ES-I3 (cell line): Measurements from ENCODE around the gene SNX25.

Experiments
- H3K36me3 ChIP-seq: 2 replicates; pipeline ENCODE4 v1.6.1; 2013; ENCODE audit warnings: mild to moderate bottlenecking, low read length, control low read depth, moderate library complexity; ENCODE audit not compliant: insufficient read depth
- H3K4me1 ChIP-seq: 2 replicates; pipeline ENCODE4 v1.6.1; 2013; ENCODE audit warnings: mild to moderate bottlenecking, control low read depth, low read length; ENCODE audit not compliant: insufficient read depth
- H3K9ac ChIP-seq: 2 replicates; pipeline ENCODE4 v1.6.1; 2013; ENCODE audit warnings: low read depth, mild to moderate bottlenecking, low read length, moderate library complexity
- H3K9me3 ChIP-seq: 2 replicates; pipeline ENCODE4 v1.6.1; 2013; ENCODE audit warnings: mild to moderate bottlenecking, low read length, moderate library complexity; ENCODE audit not compliant: control insufficient read depth, insufficient read depth

SNX25 gene

GRCh38 chr4:185278716-185279115 lies 69.3 kb downstream of the SNX25 start:
- H3K36me3 ChIP-seq = no peaks in the 10 kb centered on the region; the same call in 1 of the 2 replicates
- H3K9ac ChIP-seq = no peak overlapping the region
- no peaks in the 10 kb centered on the region for H3K9me3 ChIP-seq
- H3K4me1 ChIP-seq = 0 out of 2 replicates have a peak, but pooled peaks cover 6% of the 10 kb centered on the region

- H3K36me3 ChIP-seq = no peaks in the 10 kb centered on the region; the same call in 1 of the 2 replicates
- 0 out of 2 replicates have a peak, but pooled peaks cover 6% of the 10 kb centered on the region for H3K4me1 ChIP-seq
- no peak overlapping the region for H3K9ac ChIP-seq
- H3K9me3 ChIP-seq = no peaks in the 10 kb centered on the region
These were observed 71.2 kb downstream of the SNX25 start for GRCh38 chr4:185280608-185281007.

- H3K9ac ChIP-seq = no peak overlapping the region
- no peaks in the 10 kb centered on the region; the same call in 1 of the 2 replicates for H3K36me3 ChIP-seq
- 0 out of 2 replicates have a peak, but pooled peaks cover 6% of the 10 kb centered on the region for H3K4me1 ChIP-seq
- no peaks in the 10 kb centered on the region for H3K9me3 ChIP-seq
These were observed 73.6 kb downstream of the SNX25 start for GRCh38 chr4:185282968-185283367.

- H3K36me3 ChIP-seq = no peaks in the 10 kb centered on the region; the same call in 1 of the 2 replicates
- H3K9ac ChIP-seq = no peak overlapping the region
- 0 out of 2 replicates have a peak, but pooled peaks cover 6% of the 10 kb centered on the region for H3K4me1 ChIP-seq
- no peaks in the 10 kb centered on the region for H3K9me3 ChIP-seq
These were observed 74.3 kb downstream of the SNX25 start for GRCh38 chr4:185283723-185284122.

GRCh38 chr4:185285632-185286393 lies 76.4 kb downstream of the SNX25 start:
- Histone ChIP-seq H3K36me3 (no peaks in the 10 kb centered on the region; the same call in 1 of the 2 replicates), H3K4me1 (0 out of 2 replicates have a peak, but pooled peaks cover 6% of the 10 kb centered on the region), H3K9ac (no peak overlapping the region), H3K9me3 (no peaks in the 10 kb centered on the region)

- H3K9me3 ChIP-seq = no peaks in the 10 kb centered on the region
- H3K36me3 ChIP-seq = no peaks in the 10 kb centered on the region; the same call in 1 of the 2 replicates
- 0 out of 2 replicates have a peak, but pooled peaks cover 6% of the 10 kb centered on the region for H3K4me1 ChIP-seq
- H3K9ac ChIP-seq = no peak overlapping the region
These were observed 77.2 kb downstream of the SNX25 start for GRCh38 chr4:185286571-185286970.

GRCh38 chr4:185287031-185287430 lies 77.6 kb downstream of the SNX25 start:
- H3K36me3 ChIP-seq = no peaks in the 10 kb centered on the region; the same call in 1 of the 2 replicates
- H3K4me1 ChIP-seq = 0 out of 2 replicates have a peak, but pooled peaks cover 6% of the 10 kb centered on the region

GRCh38 chr4:185290018-185290607 lies 80.7 kb downstream of the SNX25 start:
- no peaks in the 10 kb centered on the region for H3K36me3 ChIP-seq

More at GRCh38 chr4:185287031-185287430, 77.6 kb downstream of the SNX25 start:
- Histone ChIP-seq H3K9me3 (no peaks in the 10 kb centered on the region), H3K9ac (no peak overlapping the region)

GRCh38 chr4:185290656-185291055 lies 81.3 kb downstream of the SNX25 start:
- Histone ChIP-seq H3K9me3 (no peaks in the 10 kb centered on the region), H3K9ac (no peak overlapping the region), H3K36me3 (no peaks in the 10 kb centered on the region), H3K4me1 (no peaks in the 10 kb centered on the region)

More at GRCh38 chr4:185290018-185290607, 80.7 kb downstream of the SNX25 start:
- H3K4me1 ChIP-seq = no peaks in the 10 kb centered on the region
- no peaks in the 10 kb centered on the region for H3K9me3 ChIP-seq
- no peak overlapping the region for H3K9ac ChIP-seq

GRCh38 chr4:185293202-185293601 lies 83.8 kb downstream of the SNX25 start:
- Histone ChIP-seq H3K4me1 (peaks cover 8% of the 10 kb centered on the region; the same call in 1 of the 2 replicates), H3K9me3 (no peaks in the 10 kb centered on the region), H3K36me3 (no peaks in the 10 kb centered on the region), H3K9ac (no peak overlapping the region)

GRCh38 chr4:185296665-185297460 lies 87.5 kb downstream of the SNX25 start:
- H3K9ac ChIP-seq = no peak overlapping the region
- H3K36me3 ChIP-seq = no peaks in the 10 kb centered on the region
- H3K9me3 ChIP-seq = no peaks in the 10 kb centered on the region
- peaks cover 14% of the 10 kb centered on the region; the same call in 1 of the 2 replicates for H3K4me1 ChIP-seq

- H3K9me3 ChIP-seq = no peaks in the 10 kb centered on the region
- peaks cover 14% of the 10 kb centered on the region; the same call in 1 of the 2 replicates for H3K4me1 ChIP-seq
- no peak overlapping the region for H3K9ac ChIP-seq
- H3K36me3 ChIP-seq = no peaks in the 10 kb centered on the region
These were observed 89.5 kb downstream of the SNX25 start for GRCh38 chr4:185298728-185299430.

GRCh38 chr4:185304541-185304940 lies 95.1 kb downstream of the SNX25 start:
- Histone ChIP-seq H3K36me3 (no peaks in the 10 kb centered on the region), H3K9me3 (no peaks in the 10 kb centered on the region), H3K4me1 (peaks cover 36% of the 10 kb centered on the region), H3K9ac (no peak overlapping the region)
